K562 (cell line): ENCODE measurements around the gene KCNH8. TPM values are rescaled to one million over a fixed set of nuclear protein-coding genes. Genes with fewer than 3 reads are reported as not detected.

Experiments
- ATAC-seq: fragments of 200-7000 bp; cut with Tn5 transposase; 3 replicates; pipeline ENCODE4 v1.9.1; 2020; ENCODE audit warnings: moderate library complexity
- BruUV-seq: library from RNA; stranded (reverse); fragments of 400-500 nt; replicated peaks from 2 replicates; lab custom pipeline; 2021; lab: Mats Ljungman, UMichigan
- CTCF ChIA-PET: fragments of 300-600 bp; formaldehyde crosslinking; extraction: SDS; loops from one replicate; lab custom pipeline; 2021; ENCODE audit warnings: low intra/inter-chr PET ratio; lab: Yijun Ruan, JAX
- POLR2A ChIA-PET: fragments of 300-600, 350-650 bp; sonication (Branson Sonifier 250); formaldehyde crosslinking; extraction: SDS; loops from one replicate; lab custom pipeline; 2021; ENCODE audit warnings: antibody characterized with exemption, inconsistent platforms; lab: Yijun Ruan, JAX
- DNase-seq, 4 experiments: peaks; one replicate each; pipeline versions ENCODE4 v3.0.0 to v3.0.0-alpha.2; 2011 to 2018; ENCODE audit warnings: low spot score in 3 of 4, mixed read lengths in 3 of 4; ENCODE audit errors: extremely low read depth in 1 of 4
- FAIRE-seq: peaks from 2 replicates; lab custom pipeline; 2011; peaks lifted over from hg19 to GRCh38; lab: Jason Lieb, UNC
- H2AFZ ChIP-seq: 2 replicates; pipeline ENCODE4 v1.6.0; 2011; ENCODE audit warnings: low read depth, low read length, control low read depth, inconsistent platforms
- H3K27ac ChIP-seq: fragments of 200-600 bp; 3 replicates; pipeline ENCODE4 v1.8.0; 2011; ENCODE audit warnings: low read depth, mild to moderate bottlenecking, control low read depth, inconsistent platforms, low read length, moderate library complexity, mixed read lengths; ENCODE audit errors: extremely low read depth
- H3K27me3 ChIP-seq, 2 experiments: fragments of 300-600 bp in 1 of 2; 2 replicates in 1 of 2; 3 replicates in 1 of 2; pipeline versions ENCODE4 v1.6.0 to v1.8.0; 2011; ENCODE audit warnings: inconsistent platforms in 2 of 2, low read length in 2 of 2, mild to moderate bottlenecking in 1 of 2, mixed read lengths in 1 of 2, moderate library complexity in 1 of 2; ENCODE audit not compliant: control insufficient read depth in 2 of 2, insufficient read depth in 2 of 2
- H3K36me3 ChIP-seq: fragments of 300-600 bp; 3 replicates; pipeline ENCODE4 v1.8.0; 2011; ENCODE audit warnings: mild to moderate bottlenecking, low read length, inconsistent platforms; ENCODE audit not compliant: control insufficient read depth, insufficient read depth
- H3K4me1 ChIP-seq, 2 experiments: fragments of 200-600 bp in 1 of 2; replicated peaks in 1 of 2; 2 replicates in 1 of 2; 3 replicates in 1 of 2; pipeline versions ENCODE4 v1.5.1 to v1.8.0; 2011; ENCODE audit warnings: inconsistent platforms in 2 of 2, low read length in 2 of 2, mild to moderate bottlenecking in 1 of 2, mixed read lengths in 1 of 2, moderate library complexity in 1 of 2; ENCODE audit not compliant: control insufficient read depth in 2 of 2, insufficient read depth in 2 of 2
- H3K4me2 ChIP-seq: 2 replicates; pipeline ENCODE4 v1.6.1; 2011; ENCODE audit warnings: low read length, control low read depth, inconsistent platforms, mixed read lengths; ENCODE audit not compliant: insufficient read depth
- H3K4me3 ChIP-seq: fragments of 200-600 bp; sonication (generic), shearing (Covaris generic); 2 replicates; pipeline ENCODE4 v1.5.1; 2016; ENCODE audit warnings: control low read depth, inconsistent platforms
- H3K79me2 ChIP-seq: fragments of 200-600 bp; 3 replicates; pipeline ENCODE4 v1.8.0; 2011; ENCODE audit warnings: low read length, inconsistent platforms; ENCODE audit not compliant: control insufficient read depth, insufficient read depth
- H3K9ac ChIP-seq, 2 experiments: 2 replicates each; pipeline versions ENCODE4 v1.6.0 to v1.6.1; 2011; ENCODE audit warnings: low read depth in 2 of 2, low read length in 2 of 2, control low read depth in 1 of 2, inconsistent platforms in 1 of 2, mild to moderate bottlenecking in 1 of 2, mixed read lengths in 1 of 2; ENCODE audit not compliant: insufficient read depth in 1 of 2
- H3K9me1 ChIP-seq: one replicate; pipeline ENCODE4 v1.6.0; 2011; ENCODE audit warnings: inconsistent platforms, mild to moderate bottlenecking, low read length, moderate library complexity; ENCODE audit not compliant: control insufficient read depth, insufficient read depth
- H3K9me3 ChIP-seq: replicated peaks from 2 replicates; pipeline ENCODE4 v1.5.1; 2011; ENCODE audit warnings: low read depth, low read length, inconsistent platforms; ENCODE audit not compliant: control insufficient read depth, insufficient read depth
- H4K20me1 ChIP-seq: replicated peaks from 2 replicates; pipeline ENCODE4 v1.6.1; 2011; ENCODE audit warnings: low read length, inconsistent platforms, mixed read lengths; ENCODE audit not compliant: control insufficient read depth, insufficient read depth
- ESRRA ChIP-seq: fragments of 450-650 bp; IDR thresholded peaks from 2 replicates; pipeline ENCODE4 v1.6.1; 2014; ENCODE audit warnings: low read depth, mild to moderate bottlenecking, moderate library complexity, borderline replicate concordance
- MCM7 ChIP-seq, 2 experiments: fragments of 450-650 bp; IDR thresholded peaks; 2 replicates each; pipeline ENCODE4 v1.6.1; 2016 to 2018
- NCOA6 ChIP-seq: fragments of 450-650 bp; IDR thresholded peaks from 2 replicates; pipeline ENCODE4 v1.6.1; 2017; ENCODE audit warnings: mild to moderate bottlenecking
- NFE2L1 ChIP-seq: fragments of 450-650 bp; IDR thresholded peaks from 2 replicates; pipeline ENCODE4 v1.6.1; 2016; ENCODE audit warnings: missing genetic modification characterization, low read depth, mild to moderate bottlenecking, missing compliant biosample characterization, moderate library complexity, borderline replicate concordance
- PRPF4 ChIP-seq: fragments of 200-400 bp; formaldehyde crosslinking; IDR thresholded peaks from one replicate; pipeline ENCODE4 v1.6.1; 2017; ENCODE audit warnings: low read length, low read depth, mild to moderate bottlenecking; ENCODE audit not compliant: insufficient read depth, poor library complexity, severe bottlenecking
- RFX5 ChIP-seq: IDR thresholded peaks from 2 replicates; pipeline ENCODE4 v1.6.1; 2011; ENCODE audit warnings: low read depth, mild to moderate bottlenecking, improper control_type of control experiment, low read length
- RUNX1 ChIP-seq: sonication (generic); IDR thresholded peaks from 2 replicates; pipeline ENCODE4 v1.6.1; 2016; ENCODE audit warnings: antibody characterized with exemption, low read depth
- SLC30A9 ChIP-seq: fragments of 250-450 bp; sonication (Bioruptor Pico); IDR thresholded peaks from 2 replicates; pipeline ENCODE4 v1.8.0; 2022; ENCODE audit warnings: mild to moderate bottlenecking, moderate library complexity
- TCFL5 ChIP-seq: fragments of 250-450 bp; sonication (Bioruptor Pico); conservative IDR thresholded peaks from 2 replicates; pipeline ENCODE4 v1.6.1; 2021; ENCODE audit warnings: mild to moderate bottlenecking, moderate library complexity, matching md5 sums
- ZFP1 ChIP-seq: fragments of 450-650 bp; formaldehyde crosslinking; IDR thresholded peaks from 2 replicates; pipeline ENCODE4 v1.4.0; 2020; ENCODE audit warnings: mild to moderate bottlenecking, mixed read lengths
- ZNF140 ChIP-seq: fragments of 250-450 bp; sonication (Bioruptor Pico); IDR thresholded peaks from 2 replicates; pipeline ENCODE4 v1.8.0; 2021; ENCODE audit warnings: moderate library complexity, mild to moderate bottlenecking, inconsistent platforms
- WGBS: fragments of 100-300 bp; shearing (Covaris generic); methylation state at CpG from one replicate; pipeline ENCODE4 v1.1.6; 2016; ENCODE audit warnings: low coverage, mixed read lengths; ENCODE audit not compliant: insufficient coverage; ENCODE audit errors: missing lambda C conversion rate; 5-methylcytosine and 5-hydroxymethylcytosine counted together
- in situ Hi-C: fragments of 300-500 bp; cut with MboI; formaldehyde crosslinking; loops from 4 replicates; pipeline ENCODE4 v1.15.0; 2018; ENCODE audit warnings: inconsistent platforms, mixed read lengths
- intact Hi-C: fragments of 100-400 bp; cut with micrococcal nuclease; formaldehyde crosslinking; loops from 2 replicates; pipeline ENCODE4 v1.14.2; 2022
- polyA plus RNA-seq, 8 experiments: library from polyadenylated mRNA; depleted of rRNA in 4 of 8; stranded (reverse) in 5 of 8; unstranded in 3 of 8; fragments of >200 nt; fragmentation: Nextera tagmentation in 2 of 8; fragmentation: Illumina TruSeq in 1 of 8; extraction: Ambion mirVana in 2 of 8; extraction: Trizol in 1 of 8; gene quantifications; 2 replicates each; pipeline versions ENCODE4 v1.2.1 to v1.2.3, GENCODE V29; 2011 to 2014; ENCODE audit warnings: inconsistent platforms in 1 of 8, missing spikeins in 1 of 8
- total RNA-seq, 7 experiments: library from RNA; depleted of rRNA in 6 of 7; stranded (reverse); fragments of >200 nt in 6 of 7; fragmentation: Illumina TruSeq in 2 of 7; extraction: Trizol in 2 of 7; gene quantifications; 2 replicates each; pipeline versions ENCODE4 v1.2.1 to v1.2.3, GENCODE V29; 2011 to 2021; ENCODE audit warnings: low replicate concordance in 1 of 7
- TF ChIP-seq, protein P1 (sequence below): fragments of 450-650 bp; IDR thresholded peaks from 2 replicates; pipeline ENCODE4 v1.6.1; 2018; ENCODE audit not compliant: partially characterized antibody
- TF ChIP-seq, protein P2 (sequence below), 2 experiments: fragments of 450-650 bp in 1 of 2; IDR thresholded peaks; 2 replicates each; pipeline ENCODE4 v1.6.1; 2011 to 2017; ENCODE audit warnings: low read depth in 2 of 2, antibody characterized with exemption in 1 of 2, borderline replicate concordance in 1 of 2, low read length in 1 of 2, mild to moderate bottlenecking in 1 of 2, mixed read lengths in 1 of 2; ENCODE audit not compliant: control insufficient read depth in 1 of 2

KCNH8 gene
- total and polyA plus RNA-seq, 9 of the 15 experiments (the other 6 are each of a cell fraction or from before 2014, with no cell fraction given): 0.02 to 0.08 (median 0.04) TPM; not detected in 6

DNA sequence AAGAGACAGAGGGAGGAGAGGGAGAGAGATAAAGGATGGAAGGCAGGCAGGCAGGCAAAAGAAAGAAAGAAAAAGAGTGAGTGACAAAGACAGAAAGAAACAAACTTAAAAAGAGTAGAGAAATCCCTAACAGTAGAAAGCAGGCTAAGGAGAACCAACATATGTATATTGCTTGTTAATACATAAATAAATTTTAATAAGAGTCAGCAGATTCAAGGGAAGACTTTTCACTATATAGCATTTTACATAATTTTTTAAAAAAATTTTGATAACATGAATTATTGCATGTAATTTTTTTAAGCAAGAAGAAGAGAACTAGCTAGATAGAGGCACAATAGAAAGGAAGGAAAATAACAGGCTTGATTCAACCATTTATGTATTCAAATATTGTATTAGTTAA is 291.6 kb downstream of the KCNH8 start (continued):
- TF ChIP-seq, protein P1, sequence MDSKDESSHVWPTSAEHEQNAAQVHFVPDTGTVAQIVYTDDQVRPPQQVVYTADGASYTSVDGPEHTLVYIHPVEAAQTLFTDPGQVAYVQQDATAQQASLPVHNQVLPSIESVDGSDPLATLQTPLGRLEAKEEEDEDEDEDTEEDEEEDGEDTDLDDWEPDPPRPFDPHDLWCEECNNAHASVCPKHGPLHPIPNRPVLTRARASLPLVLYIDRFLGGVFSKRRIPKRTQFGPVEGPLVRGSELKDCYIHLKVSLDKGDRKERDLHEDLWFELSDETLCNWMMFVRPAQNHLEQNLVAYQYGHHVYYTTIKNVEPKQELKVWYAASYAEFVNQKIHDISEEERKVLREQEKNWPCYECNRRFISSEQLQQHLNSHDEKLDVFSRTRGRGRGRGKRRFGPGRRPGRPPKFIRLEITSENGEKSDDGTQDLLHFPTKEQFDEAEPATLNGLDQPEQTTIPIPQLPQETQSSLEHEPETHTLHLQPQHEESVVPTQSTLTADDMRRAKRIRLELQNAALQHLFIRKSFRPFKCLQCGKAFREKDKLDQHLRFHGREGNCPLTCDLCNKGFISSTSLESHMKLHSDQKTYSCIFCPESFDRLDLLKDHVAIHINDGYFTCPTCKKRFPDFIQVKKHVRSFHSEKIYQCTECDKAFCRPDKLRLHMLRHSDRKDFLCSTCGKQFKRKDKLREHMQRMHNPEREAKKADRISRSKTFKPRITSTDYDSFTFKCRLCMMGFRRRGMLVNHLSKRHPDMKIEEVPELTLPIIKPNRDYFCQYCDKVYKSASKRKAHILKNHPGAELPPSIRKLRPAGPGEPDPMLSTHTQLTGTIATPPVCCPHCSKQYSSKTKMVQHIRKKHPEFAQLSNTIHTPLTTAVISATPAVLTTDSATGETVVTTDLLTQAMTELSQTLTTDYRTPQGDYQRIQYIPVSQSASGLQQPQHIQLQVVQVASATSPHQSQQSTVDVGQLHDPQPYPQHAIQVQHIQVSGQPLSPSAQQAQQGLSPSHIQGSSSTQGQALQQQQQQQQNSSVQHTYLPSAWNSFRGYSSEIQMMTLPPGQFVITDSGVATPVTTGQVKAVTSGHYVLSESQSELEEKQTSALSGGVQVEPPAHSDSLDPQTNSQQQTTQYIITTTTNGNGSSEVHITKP: no peak

DNA sequence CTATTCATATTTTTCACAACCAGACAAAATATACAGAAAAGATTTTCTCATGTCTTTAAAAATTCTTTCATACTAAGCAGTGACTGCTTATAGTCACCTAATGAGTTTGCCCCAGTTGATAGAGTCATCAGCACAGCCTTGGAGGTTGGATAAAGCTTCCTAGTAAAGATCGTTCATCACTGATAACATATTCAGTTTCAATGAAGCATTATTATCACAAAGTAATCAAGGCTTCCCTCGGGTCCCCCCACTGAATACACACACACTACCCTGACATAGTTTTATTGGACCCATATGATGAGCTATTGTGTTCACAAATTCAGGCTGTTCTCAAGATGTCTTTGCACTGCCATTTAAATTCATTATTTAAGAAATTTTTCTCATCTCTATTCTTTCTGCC is 297.8 kb downstream of the KCNH8 start:
- H2AFZ ChIP-seq: no peak overlapping the region
- no peak for ATAC-seq
- intact Hi-C loops: no loop called here
- no peak for DNase-seq
- H4K20me1 ChIP-seq: no peaks in the 10 kb centered on the region
- CTCF ChIA-PET: no interaction called here
- H3K4me3 ChIP-seq: no peak overlapping the region
- 2% methylated on average over 2 of the region's 2 CpGs for WGBS
- no peaks in the 10 kb centered on the region for H3K9me1 ChIP-seq
- BruUV-seq: no TSS peak
- no peaks in the 10 kb centered on the region for H3K4me1 ChIP-seq
- no peak overlapping the region for H3K4me2 ChIP-seq
- no peaks in the 10 kb centered on the region for H3K79me2 ChIP-seq
- no peak overlapping the region for H3K27ac ChIP-seq
- FAIRE-seq: no peak
- POLR2A ChIA-PET: interaction anchor here (0.7 kb wide), 1 partner anchor 691 kb away, joined by 3 read pairs; no protein-coding TSS in a partner anchor
- no peak overlapping the region for H3K9ac ChIP-seq
- H3K36me3 ChIP-seq: no peaks in the 10 kb centered on the region
- no peaks in the 10 kb centered on the region for H3K9me3 ChIP-seq
- in situ Hi-C loops: no loop called here
- no peaks in the 10 kb centered on the region for H3K27me3 ChIP-seq
- TF ChIP-seq PRPF4 (no peak), RUNX1 (no peak), ZNF140 (CRISPR knock-in tag) (no peak), RFX5 (no peak), ESRRA (no peak), TCFL5 (CRISPR knock-in tag) (no peak), NFE2L1 (tag) (no peak), ZFP1 (CRISPR knock-in tag) (no peak), NCOA6 (no peak), MCM7 (IDR thresholded peaks at IDR 0.05) (no peak), SLC30A9 (CRISPR knock-in tag) (no peak)
- TF ChIP-seq, protein P2, sequence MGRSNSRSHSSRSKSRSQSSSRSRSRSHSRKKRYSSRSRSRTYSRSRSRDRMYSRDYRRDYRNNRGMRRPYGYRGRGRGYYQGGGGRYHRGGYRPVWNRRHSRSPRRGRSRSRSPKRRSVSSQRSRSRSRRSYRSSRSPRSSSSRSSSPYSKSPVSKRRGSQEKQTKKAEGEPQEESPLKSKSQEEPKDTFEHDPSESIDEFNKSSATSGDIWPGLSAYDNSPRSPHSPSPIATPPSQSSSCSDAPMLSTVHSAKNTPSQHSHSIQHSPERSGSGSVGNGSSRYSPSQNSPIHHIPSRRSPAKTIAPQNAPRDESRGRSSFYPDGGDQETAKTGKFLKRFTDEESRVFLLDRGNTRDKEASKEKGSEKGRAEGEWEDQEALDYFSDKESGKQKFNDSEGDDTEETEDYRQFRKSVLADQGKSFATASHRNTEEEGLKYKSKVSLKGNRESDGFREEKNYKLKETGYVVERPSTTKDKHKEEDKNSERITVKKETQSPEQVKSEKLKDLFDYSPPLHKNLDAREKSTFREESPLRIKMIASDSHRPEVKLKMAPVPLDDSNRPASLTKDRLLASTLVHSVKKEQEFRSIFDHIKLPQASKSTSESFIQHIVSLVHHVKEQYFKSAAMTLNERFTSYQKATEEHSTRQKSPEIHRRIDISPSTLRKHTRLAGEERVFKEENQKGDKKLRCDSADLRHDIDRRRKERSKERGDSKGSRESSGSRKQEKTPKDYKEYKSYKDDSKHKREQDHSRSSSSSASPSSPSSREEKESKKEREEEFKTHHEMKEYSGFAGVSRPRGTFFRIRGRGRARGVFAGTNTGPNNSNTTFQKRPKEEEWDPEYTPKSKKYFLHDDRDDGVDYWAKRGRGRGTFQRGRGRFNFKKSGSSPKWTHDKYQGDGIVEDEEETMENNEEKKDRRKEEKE (IDR thresholded peaks at IDR 0.05; ENCODE audit: borderline replicate concordance in 1 of 2, control insufficient read depth in 1 of 2, low read depth in 2 of 2, low read length in 1 of 2): no peak
